Measurements from ENCODE around the gene MAP3K7.
"Not testable (repeated sequence)": the region's sequence is repeated elsewhere in the genome, so short reads cannot be mapped to it uniquely, and the experiment has no call there.

MAP3K7 gene

GRCh38 chr6:90578894-90579549 is 7.8 kb downstream of the MAP3K7 start:
- no peak for DNase-seq (ENCODE audit: low read depth in 4 of 4, low spot score in 1 of 4)

DNA sequence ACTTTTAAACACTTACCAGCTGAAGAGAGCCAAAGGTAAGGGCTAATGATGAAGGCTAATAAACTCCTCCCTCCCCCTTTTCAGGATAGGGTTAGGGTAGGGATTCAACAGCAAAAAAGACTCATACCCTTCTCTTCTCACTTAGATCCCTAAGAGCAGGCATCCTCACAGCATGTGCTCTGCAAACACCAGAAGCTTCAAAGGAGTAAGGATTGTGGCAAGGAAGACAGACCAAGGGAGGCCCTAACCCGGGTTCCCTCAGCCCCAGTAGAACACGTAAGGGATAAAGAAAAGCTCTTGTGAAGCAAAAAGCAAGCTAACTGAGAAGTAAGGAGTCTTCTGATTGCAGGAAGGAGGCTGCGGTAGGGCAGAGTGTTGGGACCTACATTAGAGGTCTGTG is 11.6 kb downstream of the MAP3K7 start:
- DNase-seq (ENCODE audit: low read depth in 4 of 4, low spot score in 1 of 4): no peak

GRCh38 chr6:90574610-90575009 is 12.3 kb downstream of the MAP3K7 start:
- no peak for DNase-seq (ENCODE audit: low read depth in 4 of 4, low spot score in 1 of 4)

DNA sequence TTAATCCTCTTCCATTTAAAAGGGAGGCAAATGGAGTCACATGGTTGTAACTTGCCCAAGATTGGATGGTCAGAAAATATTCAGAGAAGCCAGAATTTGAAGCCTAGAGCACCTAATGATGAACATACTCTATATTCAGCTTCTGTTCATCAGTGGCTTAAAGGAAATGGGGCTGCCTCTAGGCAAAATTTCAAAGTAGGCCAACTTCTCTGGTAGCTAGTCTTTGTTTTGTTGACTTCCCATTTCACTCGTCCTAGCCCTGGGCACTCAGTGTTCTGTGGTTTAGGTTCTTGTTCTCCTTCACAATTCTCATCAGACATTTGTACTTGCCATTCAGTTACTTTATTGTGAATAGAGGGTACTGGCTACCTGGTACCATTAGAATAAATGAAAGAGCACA is 13.2 kb downstream of the MAP3K7 start:
- no peak for DNase-seq (ENCODE audit: low read depth in 4 of 4, low spot score in 1 of 4)

- no peak for DNase-seq (ENCODE audit: low read depth in 4 of 4, low spot score in 1 of 4)
These were observed 14.0 kb downstream of the MAP3K7 start for GRCh38 chr6:90572856-90573255.

GRCh38 chr6:90569223-90569622 is 17.6 kb downstream of the MAP3K7 start:
- DNase-seq (ENCODE audit: low read depth in 4 of 4, low spot score in 1 of 4): no peak

DNA sequence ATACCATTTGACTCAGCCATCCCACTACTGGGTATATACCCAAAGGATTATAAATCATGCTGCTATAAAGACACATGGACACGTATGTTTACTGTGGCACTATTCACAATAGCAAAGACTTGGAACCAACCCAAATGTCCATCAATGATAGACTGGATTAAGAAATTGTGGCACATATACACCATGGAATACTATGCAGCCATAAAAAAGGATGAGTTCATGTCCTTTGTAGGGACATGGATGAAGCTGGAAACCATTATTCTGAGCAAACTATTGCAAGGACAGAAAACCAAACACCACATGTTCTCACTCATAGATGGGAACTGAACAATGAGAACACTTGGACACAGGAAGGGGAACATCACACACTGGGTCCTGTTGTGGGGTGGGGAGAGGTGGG is 19.2 kb downstream of the MAP3K7 start:
- not testable (repeated sequence) for DNase-seq (ENCODE audit: low read depth in 4 of 4, low spot score in 1 of 4)

DNA sequence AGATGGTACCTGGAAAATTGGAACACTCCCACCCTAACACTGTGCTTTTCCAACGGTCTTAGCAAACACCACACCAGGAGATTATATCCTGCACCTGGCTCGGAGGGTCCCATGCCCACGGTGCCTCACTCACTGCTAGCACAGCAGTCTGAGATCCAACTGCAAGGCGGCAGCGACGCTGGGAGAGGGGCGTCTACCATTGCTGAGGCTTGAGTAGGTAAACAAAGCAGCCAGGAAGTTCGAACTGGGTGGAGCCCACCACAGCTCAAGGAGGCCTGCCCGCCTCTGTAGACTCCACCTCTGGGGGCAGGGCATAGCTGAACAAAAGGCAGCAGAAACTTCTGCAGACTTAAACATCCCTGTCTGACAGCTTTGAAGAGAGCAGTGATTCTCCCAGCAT is 24.5 kb downstream of the MAP3K7 start:
- DNase-seq (ENCODE audit: low read depth in 4 of 4, low spot score in 1 of 4): not testable (repeated sequence)

DNA sequence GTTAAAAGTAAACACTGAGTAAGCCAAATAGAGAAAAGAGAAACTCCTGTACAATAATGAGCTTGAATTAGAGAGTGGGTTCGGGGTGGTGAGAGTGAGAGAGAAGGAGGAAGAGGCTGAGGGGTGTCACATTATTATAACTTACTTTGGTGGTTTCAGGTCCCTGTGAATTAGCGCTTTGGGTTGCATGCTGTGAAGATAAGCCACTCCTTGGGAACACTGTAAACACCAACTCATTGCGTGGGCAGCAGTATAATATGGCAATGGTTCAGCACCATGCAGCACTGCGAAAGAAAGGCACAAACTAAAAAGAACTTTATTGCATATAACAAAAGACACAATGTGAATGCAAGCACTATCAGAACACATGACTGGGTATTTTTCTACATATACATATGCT is 26.9 kb downstream of the MAP3K7 start:
- no peak for DNase-seq (ENCODE audit: low read depth in 4 of 4, low spot score in 1 of 4)

DNA sequence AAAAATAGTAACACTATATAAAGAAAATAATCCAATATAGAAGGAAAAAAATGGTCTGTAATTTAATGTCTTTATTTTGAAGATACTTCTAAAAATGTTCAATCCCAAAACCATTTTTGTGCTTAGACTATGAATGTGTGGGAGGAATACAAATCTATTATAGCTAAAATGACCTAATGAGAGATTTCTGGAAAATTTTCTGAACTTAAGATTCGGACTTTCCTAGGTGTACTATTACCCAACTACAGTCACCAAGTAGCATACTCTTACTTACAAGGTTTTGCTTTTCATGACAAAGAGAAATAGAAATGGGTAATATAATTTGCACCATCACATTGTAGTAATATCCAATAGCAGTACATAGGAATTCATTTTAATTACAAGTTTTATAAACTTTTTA is 29.9 kb downstream of the MAP3K7 start:
- no peak for DNase-seq (ENCODE audit: low read depth in 4 of 4, low spot score in 1 of 4)

DNA sequence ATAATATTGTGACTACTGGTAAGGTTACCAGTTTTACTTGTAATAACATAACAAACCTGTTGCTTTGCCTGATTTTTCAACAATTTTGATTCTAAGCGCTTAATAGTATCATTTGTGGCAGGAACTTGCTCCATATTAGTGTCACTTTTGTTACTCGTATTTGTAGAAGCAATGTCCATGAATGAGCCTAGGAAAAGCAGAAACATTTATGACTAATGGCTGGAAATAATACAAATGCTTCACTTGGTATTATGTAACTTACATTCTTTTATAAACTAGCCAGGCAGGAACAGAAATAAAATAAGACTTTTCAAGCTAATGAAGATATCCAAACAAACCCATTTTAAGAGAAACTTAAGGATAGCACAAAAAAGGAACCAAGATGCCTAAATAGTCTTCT is 38.9 kb downstream of the MAP3K7 start:
- DNase-seq (ENCODE audit: low read depth in 4 of 4, low spot score in 1 of 4): no peak

DNA sequence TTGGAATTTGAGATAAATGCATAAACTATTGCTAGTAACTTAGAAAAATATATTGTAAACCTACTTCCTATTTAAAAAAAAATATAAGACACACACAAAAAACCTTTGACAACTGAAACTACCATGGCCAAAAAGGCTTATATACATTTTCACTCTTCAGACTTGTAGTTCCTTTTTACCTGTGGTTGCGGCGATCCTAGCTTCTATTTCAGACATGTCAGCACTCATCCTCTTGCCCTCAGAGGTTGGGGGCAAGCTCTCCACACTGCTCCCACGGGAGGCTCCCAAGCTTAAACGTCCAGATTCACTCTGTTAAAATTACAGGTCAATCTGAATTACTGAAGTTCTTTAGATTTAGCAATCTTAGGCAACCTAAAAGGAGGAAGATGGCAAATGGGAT is 39.8 kb downstream of the MAP3K7 start:
- no peak for DNase-seq (ENCODE audit: low read depth in 4 of 4, low spot score in 1 of 4)

- DNase-seq (ENCODE audit: low read depth in 4 of 4, low spot score in 1 of 4): no peak
These were observed 41.4 kb downstream of the MAP3K7 start for GRCh38 chr6:90545448-90545847.

DNA sequence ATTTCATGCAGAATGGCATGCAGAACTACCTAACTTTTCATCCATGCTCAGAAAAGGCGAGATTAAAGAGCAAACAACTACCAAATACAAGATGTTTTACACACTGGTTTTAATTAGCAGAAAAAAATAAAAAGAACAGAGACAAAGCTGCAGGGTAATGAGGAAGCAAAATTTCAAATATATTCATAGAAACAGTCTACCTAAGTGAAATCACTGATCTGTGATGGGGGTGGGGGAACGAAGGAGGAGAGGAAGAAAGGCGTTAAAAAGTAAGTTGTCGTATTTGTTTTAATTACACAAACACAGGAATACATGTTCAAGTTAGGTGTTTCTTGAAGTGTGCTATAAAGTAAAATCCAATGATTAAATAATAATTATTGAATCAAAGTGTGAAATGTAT is 42.1 kb downstream of the MAP3K7 start:
- no peak for DNase-seq (ENCODE audit: low read depth in 4 of 4, low spot score in 1 of 4)

- DNase-seq (ENCODE audit: low read depth in 4 of 4, low spot score in 1 of 4): no peak
These were observed 42.8 kb downstream of the MAP3K7 start for GRCh38 chr6:90544081-90544480.

- no peak for DNase-seq (ENCODE audit: low read depth in 4 of 4, low spot score in 1 of 4)
These were observed 45.7 kb downstream of the MAP3K7 start for GRCh38 chr6:90541221-90541620.

GRCh38 chr6:90538278-90539046 is 48.4 kb downstream of the MAP3K7 start:
- DNase-seq (ENCODE audit: low read depth in 4 of 4, low spot score in 1 of 4): no peak

DNA sequence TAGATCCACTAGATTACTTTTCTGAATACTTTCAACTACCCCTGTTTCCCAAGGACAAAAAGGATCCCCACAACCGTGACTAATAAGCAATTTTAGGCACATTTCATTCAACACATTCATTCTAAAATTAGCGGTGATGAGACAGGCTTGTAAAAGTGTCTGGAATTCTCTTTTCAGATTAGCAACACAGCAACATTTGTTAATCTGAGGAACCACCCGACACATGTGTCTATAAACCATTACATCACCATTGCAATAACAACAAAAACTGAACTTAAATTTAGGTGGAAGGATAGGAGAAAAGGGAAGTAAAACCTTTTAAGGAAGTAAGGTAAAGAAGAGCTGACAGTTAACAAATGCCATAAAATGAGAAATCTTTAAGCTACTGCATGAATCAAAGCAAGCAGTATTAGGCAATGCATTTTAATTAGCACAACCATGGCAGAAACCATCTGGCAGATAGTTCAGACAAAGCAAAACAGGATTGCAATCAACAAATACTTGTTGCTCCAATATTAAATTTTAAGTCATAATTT is 49.1 kb downstream of the MAP3K7 start:
- no peak for DNase-seq (ENCODE audit: low read depth in 4 of 4, low spot score in 1 of 4)

GRCh38 chr6:90537027-90537426 is 49.8 kb downstream of the MAP3K7 start:
- no peak for DNase-seq (ENCODE audit: low read depth in 4 of 4, low spot score in 1 of 4)

DNA sequence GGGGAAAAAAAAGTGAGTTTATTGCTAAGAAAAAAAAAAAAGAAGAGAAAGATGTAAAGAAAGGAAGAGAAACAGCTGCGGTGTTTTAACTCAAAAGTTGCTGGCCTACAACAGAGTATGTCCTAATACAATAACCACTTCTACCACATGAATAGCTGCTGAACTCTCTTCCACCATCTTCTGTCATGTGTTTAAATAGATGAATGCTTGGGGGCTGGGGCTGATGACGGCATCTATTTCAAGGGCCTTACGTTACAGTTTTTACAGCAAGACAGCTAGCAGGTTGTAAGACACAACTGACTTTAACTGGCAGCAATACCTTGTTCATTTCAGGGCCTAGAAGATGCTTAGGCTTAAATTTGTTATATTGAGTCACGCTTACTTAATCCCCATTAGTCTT is 50.4 kb downstream of the MAP3K7 start:
- DNase-seq (ENCODE audit: low read depth in 4 of 4, low spot score in 1 of 4): no peak

- no peak for DNase-seq (ENCODE audit: low read depth in 4 of 4, low spot score in 1 of 4)
These were observed 52.4 kb downstream of the MAP3K7 start for GRCh38 chr6:90534337-90535025.

All from stimulated activated CD4-positive, alpha-beta T cell treated with anti-CD3 and anti-CD28 coated beads, Interleukin-1b, Interleukin-23, amount 100 ng/mL, for 24 hours (primary cell).